SK-N-SH (cell line): Measurements from ENCODE around the gene ZNF532.

Experiments
- EZH2phosphoT487 ChIP-seq: fragments of 200-600 bp; sonication (generic); IDR thresholded peaks from 2 replicates; pipeline ENCODE4 v1.6.1; 2017; ENCODE audit warnings: low read depth, mixed run types, mild to moderate bottlenecking, antibody characterized with exemption, moderate library complexity, borderline replicate concordance
- FOXM1 ChIP-seq: IDR thresholded peaks from 2 replicates; pipeline ENCODE4 v1.4.0; 2012; ENCODE audit warnings: low read depth, mild to moderate bottlenecking
- TF ChIP-seq, protein P1 (sequence below): fragments of 200-600 bp; sonication (generic); IDR thresholded peaks from 2 replicates; pipeline ENCODE4 v1.6.1; 2017; ENCODE audit warnings: antibody characterized with exemption, mild to moderate bottlenecking, moderate library complexity

DNA sequence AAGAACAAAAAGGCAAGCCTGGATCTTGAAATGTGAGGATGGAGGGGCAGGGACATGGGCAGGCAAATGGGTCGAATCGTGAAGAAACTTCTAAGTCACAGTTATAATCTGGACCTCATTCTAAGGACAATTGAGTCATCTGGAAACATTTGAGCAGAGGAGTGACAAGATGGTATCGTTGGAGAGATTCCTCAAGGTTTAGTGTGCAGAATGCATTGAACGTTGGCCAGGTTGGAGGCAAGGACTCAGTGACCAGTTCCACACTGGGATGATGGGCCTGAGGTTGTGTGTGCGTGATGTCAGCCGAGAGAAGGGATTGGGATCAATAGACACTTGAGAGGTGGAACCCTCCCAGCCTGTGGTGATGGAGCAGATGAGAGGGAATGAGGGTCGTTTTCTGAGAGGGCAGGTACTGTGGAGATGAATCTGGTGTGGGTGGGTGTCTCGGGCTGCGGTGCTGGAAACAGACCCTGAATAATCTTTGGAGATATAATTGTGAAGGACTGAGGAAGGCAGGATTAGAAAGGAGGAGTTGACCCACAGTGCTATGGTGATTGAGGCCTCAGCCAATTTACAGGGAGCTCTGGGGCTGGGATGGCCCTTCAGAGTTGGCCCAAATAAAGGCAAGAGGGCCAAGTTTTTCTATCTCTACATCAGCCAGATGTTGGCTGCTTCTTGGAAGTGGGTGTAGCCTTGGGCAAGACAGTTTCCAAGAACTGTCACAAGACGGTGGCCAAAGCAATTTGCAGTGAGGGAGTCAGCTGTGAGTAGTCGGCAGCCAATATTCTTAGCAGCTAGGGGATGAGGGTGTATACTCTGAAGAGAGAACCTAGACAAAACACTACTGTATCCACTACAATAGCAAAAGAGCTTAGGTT lies 5.8 kb upstream of the ZNF532 start:
- TF ChIP-seq EZH2phosphoT487 (no peak), FOXM1 (no peak)
- TF ChIP-seq, protein P1, sequence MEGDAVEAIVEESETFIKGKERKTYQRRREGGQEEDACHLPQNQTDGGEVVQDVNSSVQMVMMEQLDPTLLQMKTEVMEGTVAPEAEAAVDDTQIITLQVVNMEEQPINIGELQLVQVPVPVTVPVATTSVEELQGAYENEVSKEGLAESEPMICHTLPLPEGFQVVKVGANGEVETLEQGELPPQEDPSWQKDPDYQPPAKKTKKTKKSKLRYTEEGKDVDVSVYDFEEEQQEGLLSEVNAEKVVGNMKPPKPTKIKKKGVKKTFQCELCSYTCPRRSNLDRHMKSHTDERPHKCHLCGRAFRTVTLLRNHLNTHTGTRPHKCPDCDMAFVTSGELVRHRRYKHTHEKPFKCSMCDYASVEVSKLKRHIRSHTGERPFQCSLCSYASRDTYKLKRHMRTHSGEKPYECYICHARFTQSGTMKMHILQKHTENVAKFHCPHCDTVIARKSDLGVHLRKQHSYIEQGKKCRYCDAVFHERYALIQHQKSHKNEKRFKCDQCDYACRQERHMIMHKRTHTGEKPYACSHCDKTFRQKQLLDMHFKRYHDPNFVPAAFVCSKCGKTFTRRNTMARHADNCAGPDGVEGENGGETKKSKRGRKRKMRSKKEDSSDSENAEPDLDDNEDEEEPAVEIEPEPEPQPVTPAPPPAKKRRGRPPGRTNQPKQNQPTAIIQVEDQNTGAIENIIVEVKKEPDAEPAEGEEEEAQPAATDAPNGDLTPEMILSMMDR: no peak
